Choroid plexus epithelial cell (primary cell): ENCODE data around the gene S100A3.
A peak's percentile ranks its signal among the peaks of the same experiment; 100 is the strongest.
"Not testable (repeated sequence)": the region's sequence is repeated elsewhere in the genome, so short reads cannot be mapped to it uniquely, and the experiment has no call there.

Source experiments
- DNase-seq: peaks from one replicate; pipeline ENCODE4 v3.0.0-alpha.2; 2010; ENCODE audit warnings: low read depth
- H3K4me3 ChIP-seq: 2 replicates; pipeline ENCODE4 v1.5.1; 2011; ENCODE audit warnings: low read depth, mild to moderate bottlenecking, control low read depth, low read length, moderate library complexity
- TF ChIP-seq, protein P1 (sequence below): conservative IDR thresholded peaks from 2 replicates; pipeline ENCODE4 v1.5.1; 2011; ENCODE audit warnings: low read depth, mild to moderate bottlenecking, control low read depth, inconsistent platforms, low read length, moderate library complexity

The S100A3 gene

DNA sequence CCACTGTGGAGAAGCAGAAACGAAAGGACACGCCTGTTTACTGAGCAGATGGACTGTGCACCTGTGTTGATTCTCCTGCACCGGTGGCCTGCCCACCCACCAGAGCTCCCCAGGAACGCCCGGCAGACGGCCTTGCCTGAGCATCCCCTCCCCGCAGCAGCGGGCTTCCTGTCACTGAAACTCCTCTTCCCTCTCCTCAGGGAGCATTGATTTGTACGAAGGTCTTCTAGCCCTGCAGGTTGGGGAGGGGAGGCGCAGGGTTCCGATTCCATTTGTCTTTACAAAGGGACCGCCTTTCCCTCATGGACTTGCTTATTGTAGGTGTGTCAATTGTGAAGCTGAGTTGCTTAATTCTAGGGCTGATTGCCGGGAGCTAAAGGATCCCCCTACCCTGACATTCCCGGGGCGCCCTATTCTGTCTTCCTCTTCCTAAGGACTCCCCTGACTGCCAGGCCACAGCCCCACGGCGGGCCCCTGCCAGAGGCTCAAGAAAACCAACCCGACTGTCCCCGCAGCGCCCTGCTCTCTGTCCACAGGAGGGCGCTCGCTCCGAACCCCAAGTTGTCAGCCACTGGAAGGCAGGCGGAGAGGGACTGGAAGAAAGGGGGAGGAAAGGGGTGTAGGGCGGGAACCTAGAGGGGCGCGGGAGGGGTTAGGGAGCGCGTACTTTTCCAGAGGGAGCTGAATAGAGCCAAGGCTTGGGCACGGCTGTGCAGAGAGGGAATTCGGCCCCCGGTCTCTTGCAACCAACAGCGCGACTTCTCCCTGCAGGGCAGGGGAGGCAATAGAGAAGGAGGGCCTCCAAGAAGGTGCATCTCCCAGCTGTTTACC is 16.1 kb downstream of the S100A3 start:
- peak; percentile 87 for DNase-seq
- TF ChIP-seq, protein P1, sequence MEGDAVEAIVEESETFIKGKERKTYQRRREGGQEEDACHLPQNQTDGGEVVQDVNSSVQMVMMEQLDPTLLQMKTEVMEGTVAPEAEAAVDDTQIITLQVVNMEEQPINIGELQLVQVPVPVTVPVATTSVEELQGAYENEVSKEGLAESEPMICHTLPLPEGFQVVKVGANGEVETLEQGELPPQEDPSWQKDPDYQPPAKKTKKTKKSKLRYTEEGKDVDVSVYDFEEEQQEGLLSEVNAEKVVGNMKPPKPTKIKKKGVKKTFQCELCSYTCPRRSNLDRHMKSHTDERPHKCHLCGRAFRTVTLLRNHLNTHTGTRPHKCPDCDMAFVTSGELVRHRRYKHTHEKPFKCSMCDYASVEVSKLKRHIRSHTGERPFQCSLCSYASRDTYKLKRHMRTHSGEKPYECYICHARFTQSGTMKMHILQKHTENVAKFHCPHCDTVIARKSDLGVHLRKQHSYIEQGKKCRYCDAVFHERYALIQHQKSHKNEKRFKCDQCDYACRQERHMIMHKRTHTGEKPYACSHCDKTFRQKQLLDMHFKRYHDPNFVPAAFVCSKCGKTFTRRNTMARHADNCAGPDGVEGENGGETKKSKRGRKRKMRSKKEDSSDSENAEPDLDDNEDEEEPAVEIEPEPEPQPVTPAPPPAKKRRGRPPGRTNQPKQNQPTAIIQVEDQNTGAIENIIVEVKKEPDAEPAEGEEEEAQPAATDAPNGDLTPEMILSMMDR: peak; percentile 91
- peak overlapping the region; percentile 45 for H3K4me3 ChIP-seq

DNA sequence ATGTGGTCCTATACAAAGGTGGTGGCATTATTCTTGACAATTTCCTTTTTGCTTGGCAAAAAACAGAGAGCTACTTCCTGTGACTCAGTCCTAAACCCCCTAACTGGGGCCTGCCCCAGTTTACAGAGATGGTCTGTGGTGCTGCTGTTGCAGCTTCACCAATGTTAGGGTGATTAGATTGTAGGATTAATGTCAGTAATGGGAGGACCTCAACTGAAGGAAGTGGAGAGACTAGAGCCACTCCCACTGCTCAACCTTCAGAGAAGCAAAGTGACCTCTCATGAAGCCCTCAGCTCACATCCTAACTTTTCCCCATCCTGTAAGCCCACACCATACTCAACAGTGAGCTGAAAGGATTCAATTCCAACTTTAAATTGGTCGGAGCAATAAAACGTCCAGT is 16.9 kb downstream of the S100A3 start:
- TF ChIP-seq, protein P1: no peak
- no peak for DNase-seq
- H3K4me3 ChIP-seq: no peak overlapping the region

DNA sequence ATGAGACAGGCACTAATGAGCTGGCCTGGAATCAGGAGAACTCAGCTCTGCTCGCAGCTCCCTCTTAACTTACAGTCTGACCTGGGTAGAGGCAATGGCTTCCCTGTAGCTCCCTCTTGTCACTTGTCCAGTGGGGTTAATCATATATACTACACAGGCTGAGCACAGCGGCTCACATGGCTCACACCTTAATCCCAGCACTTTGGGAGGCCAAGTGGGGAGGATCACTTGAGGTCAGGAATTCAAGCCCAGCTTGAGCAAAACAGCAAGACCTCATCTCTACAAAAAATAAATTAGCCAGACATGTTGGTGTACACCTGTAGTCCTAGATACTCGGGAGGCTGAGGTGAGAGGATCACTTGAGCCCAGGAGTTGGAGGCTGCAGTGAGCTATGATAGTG is 17.4 kb downstream of the S100A3 start:
- no peak for DNase-seq
- TF ChIP-seq, protein P1: no peak
- H3K4me3 ChIP-seq: no peak overlapping the region

DNA sequence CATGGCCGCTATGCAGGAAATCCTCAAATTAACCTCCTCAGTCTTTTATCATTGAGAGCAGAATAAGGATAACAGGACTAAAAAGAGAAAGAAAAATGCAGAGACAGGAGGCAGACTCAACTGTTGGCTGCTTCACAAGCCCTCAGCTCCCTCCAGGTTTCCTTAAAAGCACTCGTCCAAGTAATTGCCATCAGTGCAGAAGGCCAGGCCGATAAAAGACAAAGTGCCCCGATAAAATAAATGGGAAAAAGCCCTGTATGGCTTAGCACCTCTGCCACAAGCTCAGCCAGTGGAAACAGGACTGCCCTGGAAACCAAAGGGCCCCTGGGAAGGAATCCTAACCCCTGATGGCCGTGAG is 21.4 kb downstream of the S100A3 start:
- no peak overlapping the region for H3K4me3 ChIP-seq
- TF ChIP-seq, protein P1: no peak
- DNase-seq: no peak

DNA sequence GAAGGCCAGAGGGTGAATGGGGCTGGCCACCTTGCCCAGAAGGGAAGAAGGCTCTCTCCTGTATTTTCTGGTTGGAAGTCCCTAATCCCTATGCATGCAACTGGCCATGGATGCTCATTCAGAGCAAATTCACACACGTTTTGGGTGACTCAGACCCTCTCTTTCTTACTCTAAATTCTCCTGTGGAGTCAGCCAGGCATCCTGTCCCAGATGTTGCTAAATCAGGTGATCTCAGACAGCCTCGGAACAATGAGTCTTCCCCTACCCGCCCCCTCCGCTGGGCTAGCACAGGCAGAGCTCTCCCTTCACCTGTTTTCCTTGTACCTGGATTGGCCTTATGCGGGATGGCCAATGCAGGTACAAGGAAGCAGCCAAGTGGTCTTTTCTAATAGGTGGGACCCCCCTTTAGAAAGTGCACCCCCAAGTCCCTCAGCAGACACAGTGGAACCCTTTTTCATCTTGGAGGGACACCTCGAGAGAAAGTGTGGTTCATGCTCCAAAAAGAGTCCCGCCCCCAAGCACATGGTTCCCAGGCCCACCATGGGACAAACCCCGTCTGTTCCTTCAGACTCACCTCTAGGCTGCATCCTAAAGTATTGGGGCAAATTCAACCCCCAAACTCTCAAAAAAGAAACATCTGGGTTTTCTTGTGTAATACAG is 21.9 kb downstream of the S100A3 start:
- TF ChIP-seq, protein P1: no peak
- no peak overlapping the region for H3K4me3 ChIP-seq
- DNase-seq: no peak

DNA sequence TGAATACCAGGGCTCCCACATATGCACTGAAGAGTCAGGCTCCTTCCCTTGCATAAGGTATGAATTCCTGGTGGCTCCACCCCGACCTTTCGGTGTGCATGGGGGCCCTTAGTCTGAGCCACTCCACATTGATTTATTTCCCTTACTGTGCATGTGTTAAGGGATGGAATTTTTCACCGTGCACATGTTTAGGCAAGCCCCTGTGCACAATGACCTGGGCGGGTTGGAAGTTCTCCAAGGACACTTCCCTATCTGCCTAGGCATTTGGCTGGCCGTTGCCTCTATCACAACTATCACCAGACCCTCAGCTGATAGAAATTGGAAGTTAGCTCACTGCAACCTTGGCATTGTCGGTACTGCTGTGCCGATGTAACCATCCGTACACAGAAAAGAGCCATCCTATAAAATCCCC is 22.9 kb downstream of the S100A3 start:
- H3K4me3 ChIP-seq: no peak overlapping the region
- TF ChIP-seq, protein P1: no peak
- DNase-seq: no peak

DNA sequence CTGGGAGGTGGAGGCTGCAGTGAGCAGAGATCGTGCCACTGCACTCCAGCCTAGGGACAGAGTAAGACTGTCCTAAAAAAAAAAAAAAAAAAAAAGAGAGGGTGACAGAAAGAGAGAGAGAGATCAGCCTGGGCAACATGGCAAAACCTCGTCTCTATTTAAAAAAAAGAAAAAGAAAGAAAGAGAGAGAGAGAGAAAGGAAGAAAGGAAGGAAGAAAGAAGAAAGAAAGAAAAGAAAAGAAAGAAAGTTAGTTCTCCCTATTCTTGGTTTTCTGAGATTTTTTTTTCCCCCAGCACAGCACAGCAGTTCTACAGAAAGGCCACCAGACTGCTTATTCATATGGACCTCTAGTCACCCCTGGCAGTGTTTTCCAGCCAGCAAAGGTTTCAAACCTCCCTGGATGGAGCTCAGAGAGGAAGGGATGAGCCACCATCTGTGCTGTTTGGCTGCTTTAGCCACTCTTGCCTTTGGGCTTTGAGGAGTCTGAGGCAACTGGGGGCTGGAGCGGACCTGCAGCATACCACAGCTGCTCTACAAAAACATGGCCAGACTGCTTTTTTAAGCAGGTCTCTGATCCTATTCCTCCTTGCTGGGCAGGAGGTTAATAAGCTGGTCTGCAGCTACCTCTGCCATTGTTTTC is 23.9 kb downstream of the S100A3 start:
- peak; percentile 55 for DNase-seq
- TF ChIP-seq, protein P1: no peak

DNA sequence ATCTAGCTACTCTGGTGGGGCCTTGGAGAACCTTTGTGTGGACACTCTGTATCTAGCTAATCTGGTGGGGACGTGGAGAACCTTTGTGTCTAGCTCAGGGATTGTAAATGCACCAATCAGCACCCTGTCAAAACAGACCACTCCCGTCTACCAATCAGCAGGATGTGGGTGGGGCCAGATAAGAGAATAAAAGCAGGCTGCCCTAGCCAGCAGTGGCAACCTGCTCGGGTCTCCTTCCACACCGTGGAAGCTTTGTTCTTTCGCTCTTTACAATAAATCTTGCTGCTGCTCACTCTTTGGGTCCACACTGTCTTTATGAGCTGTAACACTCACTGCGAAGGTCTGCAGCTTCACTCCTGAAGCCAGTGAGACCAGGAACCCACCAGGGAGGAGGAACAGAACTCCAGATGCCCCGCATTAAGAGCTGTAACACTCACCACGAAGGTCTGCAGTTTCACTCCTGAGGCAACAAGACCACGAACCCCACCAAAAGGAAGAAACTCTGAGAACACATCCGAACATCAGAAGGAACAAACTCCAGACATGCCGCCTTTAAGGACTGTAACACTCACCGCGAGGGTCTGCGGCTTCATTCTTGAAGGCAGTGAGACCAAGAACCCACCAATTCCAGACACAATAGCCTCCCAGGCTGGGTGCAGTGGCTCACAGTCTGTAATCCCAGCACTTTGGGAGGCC is 26.6 kb downstream of the S100A3 start:
- not testable (repeated sequence) for H3K4me3 ChIP-seq, DNase-seq

More for the DNA sequence above, 23.9 kb downstream of the S100A3 start:
- no peak overlapping the region for H3K4me3 ChIP-seq

DNA sequence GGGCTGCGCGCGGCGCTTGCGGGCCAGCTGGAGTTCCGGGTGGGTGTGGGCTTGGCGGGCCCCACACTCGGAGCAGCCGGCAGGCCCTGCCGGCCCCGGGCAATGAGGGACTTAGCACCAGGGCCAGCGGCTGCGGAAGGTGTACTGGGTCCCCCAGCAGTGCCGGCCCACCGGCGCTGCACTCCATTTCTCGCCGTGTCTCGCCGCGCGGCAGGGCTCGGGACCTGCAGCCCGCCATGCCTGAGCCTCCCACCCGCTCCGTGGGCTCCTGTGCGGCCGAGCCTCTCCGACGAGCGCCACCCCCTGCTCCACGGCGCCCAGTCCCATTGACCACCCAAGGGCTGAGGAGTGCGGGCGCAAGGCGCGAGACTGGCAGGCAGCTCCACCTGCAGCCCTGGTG is 27.2 kb downstream of the S100A3 start:
- H3K4me3 ChIP-seq, DNase-seq: not testable (repeated sequence)
